DMS 273 treated with DMSO at 0.1 percent for 48 hours (cell line): Measurements from ENCODE around the gene CSF3R.
"Not testable (repeated sequence)": the region's sequence is repeated elsewhere in the genome, so short reads cannot be mapped to it uniquely, and the experiment has no call there.

Source experiments
- DNase-seq: peaks from one replicate; lab custom pipeline; 2025; lab: John Stamatoyannopoulos, UW

The CSF3R gene

DNA sequence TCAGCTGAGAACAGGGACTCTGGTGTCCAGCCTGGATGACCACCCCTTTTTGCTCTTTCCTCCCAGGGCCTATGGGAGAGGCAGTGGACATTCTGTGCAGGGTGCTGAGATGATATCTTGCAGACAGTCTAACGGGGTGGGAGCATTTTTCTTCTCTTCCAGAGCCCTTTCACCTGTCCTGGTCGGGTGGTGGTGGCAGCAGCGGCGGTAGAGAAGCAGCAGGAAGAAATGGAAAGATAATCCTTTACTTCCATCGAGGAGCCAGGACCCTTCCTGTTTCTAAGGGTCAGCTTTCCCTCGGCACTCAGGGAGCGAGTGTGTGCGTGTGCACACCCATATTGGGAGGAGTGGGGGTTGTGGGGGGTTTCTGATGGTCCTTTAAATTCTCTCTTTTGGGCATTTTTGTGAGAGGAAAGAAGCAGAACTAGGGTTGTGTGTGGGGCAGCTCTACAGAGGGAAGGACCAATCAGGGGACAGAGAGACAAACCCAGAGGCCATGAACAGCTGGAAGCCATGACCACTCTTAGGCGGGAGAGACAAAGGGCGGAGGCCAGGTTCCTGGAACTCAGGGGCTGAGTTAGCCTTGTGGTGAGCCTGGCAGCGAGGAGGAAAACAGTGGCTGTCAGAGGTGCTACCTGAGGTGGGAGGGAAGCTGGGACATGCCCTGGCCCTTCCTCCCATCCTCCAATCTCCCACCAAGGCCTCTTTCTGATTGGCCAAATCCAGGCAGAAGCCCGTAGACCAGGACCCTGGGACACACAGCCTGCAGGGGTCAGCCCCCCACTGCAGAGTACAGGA is 31.2 kb upstream of the CSF3R start:
- DNase-seq: no peak

DNA sequence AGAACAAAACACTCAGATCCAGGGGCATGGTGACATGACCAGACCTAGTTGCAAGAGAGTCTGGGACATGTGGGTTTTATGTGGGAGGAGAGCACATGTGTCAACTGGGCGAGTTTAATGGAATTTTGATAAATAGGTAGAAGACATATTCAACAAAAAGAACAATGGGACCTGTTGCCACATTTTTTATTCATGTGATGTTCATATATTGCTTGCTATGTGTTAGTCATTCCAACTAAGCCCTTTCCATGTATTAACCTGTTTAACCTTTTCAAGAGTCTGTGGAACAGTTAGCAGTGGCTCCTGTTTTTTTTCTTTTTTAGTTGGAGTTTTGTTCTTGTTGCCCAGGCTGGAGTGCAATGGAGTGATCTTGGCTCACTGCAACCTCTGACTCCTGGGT is 30.1 kb upstream of the CSF3R start:
- DNase-seq: no peak

DNA sequence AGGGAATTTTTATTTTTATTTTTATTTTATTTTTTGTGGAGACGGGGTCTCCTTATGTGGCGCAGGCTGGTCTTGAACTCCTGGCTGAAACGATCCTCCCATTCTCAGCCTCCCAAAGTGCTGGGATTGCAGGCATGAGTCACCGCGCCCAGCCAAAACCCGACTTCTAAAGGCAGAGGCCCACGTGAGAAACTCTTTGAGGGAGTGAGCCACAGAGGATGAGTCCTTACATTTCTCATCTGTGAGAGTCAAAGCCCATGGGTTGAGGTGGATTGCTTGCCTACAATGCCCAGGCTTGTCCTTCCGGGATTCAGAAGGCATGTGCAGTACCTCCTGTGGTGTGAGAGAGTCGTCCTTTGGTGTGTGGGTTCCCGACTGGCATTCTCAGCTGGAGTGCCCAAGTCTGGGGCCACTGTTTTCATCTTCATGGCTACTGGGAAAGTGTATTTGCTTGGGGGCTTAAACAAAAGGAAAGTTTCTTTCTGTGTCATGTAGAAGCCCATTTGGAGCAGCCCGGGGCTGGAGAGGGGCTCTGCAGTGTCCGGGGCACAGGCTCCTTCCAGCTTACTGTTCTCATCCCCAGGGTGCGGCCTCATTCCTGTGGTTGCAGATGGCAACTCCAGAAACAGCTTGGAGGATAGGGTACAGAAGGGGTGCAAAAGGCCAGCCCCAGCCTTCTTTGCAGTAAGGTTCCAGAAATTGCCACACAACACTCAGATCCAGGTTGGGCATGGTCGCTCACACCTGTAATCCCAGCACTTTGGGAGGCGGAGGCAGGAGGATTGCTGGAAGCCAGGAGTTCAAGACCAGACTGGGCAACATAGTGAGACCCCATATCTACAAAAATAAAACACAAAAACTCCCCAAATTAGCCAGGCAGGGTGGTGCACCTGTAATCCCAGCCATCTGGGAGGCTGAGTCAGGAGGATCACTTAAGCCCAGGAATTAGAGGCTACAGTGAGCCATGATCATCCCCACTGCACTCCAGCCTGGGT is 29.4 kb upstream of the CSF3R start:
- DNase-seq: no peak

DNA sequence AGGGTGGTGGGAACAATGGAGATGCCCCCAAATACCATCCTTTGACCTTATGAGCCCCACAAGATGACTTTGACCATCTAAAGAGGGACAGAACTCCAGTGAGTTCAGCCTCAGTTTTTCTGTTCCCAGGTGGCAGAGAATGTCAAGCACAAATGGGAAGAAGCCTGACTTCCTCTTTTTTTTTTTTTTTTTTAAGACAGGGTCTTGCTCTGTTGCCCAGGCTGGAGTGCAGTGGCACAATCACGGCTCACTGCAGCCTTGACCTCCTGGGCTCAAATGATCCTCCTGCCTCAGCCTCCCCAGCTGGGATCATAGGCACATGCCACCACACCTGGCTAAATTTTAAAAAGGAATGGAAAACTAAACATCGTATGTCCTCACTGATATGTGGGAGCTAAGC is 28.5 kb upstream of the CSF3R start:
- not testable (repeated sequence) for DNase-seq

DNA sequence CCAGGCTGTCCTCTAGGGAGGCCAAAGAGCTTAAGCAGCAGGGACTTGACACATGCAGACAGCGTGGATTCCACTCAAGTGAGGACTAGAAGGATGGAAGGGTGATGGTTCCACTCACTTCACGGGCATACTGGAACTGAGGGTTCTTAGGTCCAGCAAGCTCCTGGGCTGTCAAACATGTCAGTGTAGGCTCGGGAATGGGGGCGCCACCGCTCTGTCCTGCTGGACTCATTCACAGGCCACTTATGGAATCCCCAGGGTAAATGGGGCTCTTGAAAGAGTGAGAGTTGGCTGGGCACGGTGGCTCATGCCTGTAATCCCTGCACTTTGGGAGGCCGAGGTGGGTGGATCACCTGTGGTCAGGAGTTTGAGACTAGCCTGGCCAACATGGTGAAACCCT is 27.7 kb upstream of the CSF3R start:
- DNase-seq: no peak

DNA sequence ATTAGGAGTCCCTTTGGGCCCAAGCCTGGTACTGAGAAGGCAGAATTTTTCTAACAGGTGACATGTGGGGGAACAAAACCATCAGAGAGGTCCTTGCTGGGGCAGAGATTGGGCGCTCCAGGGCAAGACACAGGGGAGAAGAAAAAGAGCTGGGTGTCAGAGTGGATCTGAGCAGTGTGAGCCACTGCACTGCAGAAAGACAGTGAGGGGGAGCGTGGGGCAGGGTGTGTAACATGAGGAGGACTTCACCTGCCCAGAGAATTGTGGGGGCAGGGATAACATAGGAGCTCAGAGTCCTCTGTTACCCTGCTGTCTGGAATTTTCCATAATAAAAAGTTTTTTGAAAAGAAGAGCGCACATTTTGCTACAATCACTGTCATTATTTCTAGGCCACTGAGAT is 25.5 kb upstream of the CSF3R start:
- no peak for DNase-seq

DNA sequence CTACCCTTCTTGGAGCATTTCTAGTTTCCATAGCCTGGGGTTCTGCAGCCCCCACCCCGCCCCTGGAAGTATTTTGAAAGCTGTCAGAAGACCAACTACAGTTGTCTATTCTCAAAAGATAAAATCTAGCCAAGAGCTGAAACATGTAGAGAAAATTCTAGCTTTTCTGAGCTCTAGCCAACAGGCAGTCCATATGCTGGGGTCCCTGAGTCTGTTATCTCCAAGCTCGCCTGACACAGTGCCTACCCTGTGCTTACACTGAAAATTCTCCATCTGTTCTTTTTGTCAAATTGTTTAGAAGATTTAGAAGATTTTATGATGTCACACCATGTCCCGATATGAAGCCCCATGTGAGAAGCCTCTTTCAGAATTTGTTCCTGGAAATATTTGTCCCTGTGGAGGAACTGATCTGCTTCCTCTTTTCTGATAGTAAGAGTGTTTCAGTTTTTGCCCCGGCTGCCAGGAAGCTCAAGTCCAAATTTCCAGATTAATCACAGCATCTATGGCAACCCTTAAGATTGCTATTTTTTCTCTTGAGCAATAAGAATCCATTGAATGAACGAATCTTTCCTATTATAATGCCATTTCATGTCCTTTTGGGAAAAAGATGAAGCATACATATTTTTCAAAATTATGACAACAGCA is 23.7 kb upstream of the CSF3R start:
- DNase-seq: no peak

DNA sequence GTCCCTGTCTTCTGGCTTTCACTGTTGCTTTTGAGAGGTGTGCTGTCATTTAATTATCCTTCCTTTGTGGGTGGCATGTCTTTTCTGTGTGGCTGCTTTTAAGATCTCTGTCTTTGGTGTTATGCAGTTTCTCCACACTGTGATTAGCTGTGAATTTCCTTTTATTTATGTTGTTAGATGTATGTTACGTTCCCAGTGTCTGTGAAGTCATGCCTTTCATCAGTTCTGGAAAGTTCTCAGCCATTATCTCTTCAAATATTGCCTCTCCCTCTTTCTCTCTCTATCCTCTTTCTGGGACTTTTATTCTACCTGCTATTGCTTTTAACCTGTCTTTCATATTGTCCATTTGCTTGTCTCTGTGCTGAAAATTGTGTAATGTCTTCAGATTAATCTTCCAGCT is 21.0 kb upstream of the CSF3R start:
- no peak for DNase-seq

DNA sequence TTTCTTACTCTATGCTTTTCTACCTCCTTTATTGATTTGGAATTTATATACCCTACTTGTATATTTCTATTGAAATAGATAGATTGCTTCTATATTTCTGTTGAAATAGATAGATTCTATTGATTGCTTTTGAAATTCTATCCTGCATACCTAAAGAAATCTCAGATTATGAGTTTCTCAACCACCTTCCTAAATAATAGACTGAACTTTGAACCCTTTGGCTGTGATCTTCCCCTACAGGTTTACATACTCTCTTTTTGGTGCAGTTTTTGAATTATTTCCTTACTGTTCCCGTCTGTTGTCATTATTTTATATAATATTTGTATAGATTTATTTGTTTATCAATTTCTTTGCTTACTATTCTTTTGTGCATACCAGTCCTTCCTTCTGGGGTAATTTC is 20.4 kb upstream of the CSF3R start:
- DNase-seq: no peak

DNA sequence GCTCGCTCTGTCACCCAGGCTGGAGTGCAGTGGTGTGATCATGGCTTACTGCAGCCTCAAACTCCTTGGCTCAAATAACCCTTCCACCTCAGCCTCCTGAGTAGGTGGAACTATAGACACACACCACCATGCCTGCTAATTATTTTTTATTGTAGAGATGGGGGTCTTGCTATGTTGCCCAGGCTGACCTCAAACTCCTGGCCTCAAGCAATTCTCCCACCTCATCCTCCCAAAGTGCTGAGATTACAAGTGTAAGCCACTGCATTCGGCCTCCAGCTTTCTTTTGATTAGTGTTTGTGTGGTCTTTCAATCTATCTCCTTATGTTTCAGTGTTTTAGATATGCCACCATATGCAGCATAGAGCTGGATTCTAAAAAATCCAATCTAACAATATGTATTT is 19.9 kb upstream of the CSF3R start:
- DNase-seq: no peak

DNA sequence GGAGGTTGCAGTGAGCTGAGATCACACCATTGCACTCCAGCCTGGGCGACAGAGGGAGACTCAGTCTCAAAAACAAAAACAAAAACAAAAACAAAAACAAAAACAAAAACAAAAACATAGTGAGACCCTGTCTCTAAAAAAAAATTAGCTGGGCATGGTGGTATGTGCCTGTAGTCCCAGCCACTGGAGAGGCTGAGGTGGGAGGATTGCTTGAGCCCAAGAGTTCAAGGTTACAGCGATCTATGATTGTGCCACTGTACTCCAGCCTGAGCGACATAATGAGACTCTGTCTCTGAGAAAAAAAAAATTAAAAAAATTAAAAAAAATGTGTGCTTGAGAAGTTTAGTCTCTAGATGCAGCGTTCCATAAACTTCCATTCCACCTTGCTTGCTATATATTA is 19.2 kb upstream of the CSF3R start:
- DNase-seq: not testable (repeated sequence)

DNA sequence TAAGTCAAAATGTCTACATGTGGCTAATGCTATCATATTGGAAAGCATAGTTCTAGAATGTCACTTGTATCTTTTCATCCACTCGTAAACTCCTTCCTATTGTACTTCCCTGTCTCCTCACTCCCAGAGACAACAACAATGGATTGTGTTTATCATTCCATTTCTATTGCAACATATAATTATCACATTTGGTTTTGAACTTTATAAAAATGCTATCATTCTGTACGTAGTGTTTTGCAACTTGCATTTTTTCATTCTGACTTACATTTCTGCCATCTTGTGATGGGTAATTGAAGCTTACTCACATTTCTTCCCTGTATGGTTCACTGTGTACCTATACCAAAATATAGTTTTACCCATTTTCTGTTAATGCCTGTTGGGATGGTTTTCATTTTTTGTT is 14.5 kb upstream of the CSF3R start:
- no peak for DNase-seq

DNA sequence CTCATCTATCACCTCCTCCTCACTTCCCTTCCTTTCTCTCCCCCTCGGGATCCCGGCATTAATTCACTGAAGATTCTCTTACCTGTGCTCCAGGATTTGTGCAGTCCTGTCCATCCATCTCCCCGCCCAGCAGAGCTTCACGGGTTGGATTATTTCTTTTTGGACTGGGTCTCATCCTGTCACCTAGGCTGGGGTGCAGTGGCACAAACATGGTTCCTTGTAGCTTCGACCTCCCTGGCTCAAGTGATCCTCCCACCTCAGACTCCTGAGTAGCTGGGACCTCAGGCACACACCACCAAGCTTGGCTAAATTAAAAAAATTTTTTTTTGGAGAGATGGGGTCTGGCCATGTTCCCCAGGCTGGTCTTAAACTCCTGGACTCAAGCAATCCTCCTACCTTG is 12.3 kb upstream of the CSF3R start:
- DNase-seq: no peak

DNA sequence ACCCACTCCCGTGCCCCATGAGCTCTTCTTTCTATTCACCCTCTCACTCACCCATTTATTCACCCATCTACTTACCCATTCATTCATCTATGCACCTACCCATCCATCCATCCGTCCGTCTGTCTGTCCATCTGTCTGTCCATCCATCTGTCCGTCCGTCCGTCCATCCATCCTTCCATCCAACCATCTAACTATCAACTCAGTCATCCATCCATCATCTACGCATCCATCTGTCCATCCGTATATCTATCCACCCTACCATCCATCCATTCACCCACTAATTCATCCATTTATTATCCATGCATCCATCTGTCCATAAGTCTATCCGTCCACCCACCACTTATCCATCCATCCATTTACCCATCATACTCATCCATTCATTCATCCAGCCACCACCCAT is 10.8 kb upstream of the CSF3R start:
- no peak for DNase-seq

DNA sequence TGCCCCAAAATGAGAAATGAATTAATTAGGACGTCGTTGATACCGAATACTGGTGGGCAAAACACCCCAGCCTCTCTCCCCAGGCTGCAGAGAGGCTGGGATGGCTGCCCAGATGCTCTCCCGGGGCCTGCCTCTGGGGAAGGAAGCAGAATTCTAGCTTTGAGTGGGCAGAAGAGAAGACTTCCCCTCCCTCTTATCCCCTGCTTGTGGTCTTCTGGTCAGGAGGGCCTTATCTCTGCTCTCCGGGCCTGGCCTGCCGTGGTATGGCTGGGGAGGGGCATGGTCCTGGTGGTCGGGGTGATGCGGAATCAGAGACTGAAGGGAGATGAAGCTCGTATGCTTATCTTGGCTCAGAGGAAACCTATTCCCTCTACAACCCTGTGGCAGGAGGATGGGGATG is 9.8 kb upstream of the CSF3R start:
- no peak for DNase-seq

DNA sequence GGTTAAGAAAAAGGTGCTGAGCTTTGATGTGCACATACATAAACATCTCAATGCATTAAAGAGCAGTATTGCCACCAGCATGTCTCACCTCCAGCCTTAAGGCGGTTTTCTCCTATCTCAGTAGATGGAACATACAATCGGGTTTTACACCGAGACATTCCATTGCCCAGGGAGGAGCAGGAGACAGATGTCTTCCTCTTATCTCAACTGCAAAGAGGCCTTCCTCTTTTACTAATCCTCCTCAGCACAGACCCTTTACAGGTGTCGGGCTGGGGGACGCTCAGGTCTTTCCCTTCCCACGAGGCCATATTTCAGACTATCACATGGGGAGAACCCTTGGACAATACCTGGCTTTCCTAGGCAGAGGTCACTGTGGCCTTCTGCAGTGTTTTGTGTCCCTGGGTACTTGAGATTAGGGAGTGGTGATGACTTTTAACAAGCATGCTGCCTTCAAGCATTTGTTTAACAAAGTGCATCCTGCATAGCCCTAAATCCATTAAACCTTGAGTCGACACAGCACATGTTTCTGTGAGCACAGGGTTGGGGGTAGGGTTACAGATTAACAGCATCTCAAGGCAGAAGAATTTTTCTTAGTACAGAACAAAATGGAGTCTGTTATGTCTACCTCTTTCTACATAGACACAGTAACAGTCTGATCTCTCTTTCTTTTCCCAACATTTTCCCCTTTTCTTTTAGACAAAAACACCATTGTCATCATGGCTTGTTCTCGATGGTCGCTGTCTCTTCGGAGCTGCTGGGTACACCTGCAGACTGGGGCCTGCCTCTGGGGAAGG is 6.7 kb upstream of the CSF3R start:
- DNase-seq: not testable (repeated sequence)

DNA sequence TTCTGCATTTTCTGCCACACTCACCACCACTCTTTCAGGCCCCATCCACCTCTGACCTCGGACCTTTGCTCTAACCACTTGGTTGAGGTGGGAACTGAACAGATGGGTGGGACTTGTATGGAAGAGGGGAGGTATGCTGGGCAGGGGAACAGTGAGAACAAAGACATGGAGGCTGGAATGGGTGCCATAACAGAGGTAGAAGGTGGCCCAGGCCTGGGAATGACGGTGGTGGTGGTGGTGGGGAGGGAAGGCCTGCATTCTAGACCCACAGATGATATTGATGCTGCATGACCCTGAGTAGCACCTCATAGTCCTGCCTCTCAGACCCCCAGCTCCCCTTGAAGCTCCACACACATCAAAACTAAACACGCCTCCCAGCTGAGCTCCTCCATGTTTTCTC is 5.2 kb upstream of the CSF3R start:
- DNase-seq: no peak

DNA sequence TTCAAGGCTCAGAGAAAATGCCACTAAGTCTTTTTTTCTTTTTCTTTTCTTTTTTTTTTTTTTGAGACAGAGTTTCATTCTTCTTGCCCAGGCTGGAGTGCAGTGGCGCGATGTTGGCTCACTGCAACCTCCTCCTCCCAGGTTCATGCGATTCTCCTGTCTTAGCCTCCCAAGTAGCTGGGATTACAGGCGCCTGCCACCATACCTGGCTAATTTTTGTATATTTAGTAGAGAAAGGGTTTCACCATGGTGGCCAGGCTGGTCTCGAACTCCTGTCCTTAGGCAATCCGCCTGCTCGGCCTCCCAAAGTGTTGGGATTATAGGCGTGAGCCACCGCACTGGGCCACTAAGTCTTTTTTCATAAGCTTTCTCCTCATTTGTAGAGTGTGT is 4.6 kb upstream of the CSF3R start:
- not testable (repeated sequence) for DNase-seq

DNA sequence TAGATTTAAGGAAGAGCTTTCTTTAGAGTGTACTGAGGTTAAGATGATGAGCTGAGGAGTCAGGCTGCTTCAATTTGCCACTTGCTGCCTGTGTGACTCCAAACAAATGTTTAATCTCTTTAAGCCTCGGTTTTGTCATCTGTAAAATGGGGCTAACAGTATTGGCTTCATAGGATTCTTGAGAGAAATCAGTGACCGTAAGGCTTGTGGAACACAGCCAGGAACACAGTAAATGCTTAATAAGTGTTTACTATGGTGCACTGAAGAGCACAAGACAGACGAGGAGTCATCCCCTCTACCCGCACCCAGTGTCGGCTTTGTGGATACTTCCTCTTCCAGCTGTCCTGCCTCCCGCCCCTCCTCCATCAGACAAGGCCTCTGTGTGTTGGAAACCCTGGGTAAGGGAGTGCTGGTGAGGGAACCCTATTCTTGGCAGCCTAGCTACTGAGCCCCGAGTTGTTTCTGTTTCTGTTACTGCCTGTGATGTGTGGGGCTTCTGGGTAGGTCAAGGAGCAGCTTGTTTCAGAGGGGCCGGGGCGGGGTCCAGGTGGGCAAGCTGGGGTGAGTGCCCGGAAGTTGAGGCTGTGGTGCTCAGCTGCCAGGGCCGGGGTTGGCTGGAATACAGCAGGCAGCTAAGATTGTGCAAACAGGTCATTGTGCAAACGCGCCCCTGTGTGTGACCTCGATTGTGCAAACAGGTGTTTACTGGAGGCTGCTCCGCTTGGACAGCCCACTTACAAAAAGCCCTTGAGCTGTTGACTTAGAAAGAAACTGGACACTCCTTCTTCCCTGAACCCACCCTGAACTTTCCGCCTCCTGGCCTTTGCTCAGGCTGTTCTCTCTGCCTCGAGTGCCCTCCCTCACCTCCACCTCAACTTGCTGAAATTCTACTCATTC is 4.0 kb upstream of the CSF3R start:
- no peak for DNase-seq

DNA sequence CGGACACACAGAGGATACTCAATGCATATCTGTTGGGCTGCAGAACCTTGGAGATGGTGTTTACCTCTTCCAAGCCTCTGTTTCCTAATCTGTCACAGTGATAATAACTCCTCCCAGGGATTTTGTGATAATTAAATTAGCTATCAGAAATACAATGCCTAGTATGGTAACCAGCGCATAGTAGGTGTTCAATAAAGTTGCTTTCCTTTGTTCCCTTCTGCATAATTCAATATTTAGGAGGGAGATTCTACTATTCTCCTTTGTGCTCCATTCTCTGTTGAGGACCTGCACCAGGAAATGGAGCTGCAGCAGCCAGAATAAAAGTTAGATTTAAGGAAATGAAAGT is 3.4 kb upstream of the CSF3R start:
- DNase-seq: no peak

DNA sequence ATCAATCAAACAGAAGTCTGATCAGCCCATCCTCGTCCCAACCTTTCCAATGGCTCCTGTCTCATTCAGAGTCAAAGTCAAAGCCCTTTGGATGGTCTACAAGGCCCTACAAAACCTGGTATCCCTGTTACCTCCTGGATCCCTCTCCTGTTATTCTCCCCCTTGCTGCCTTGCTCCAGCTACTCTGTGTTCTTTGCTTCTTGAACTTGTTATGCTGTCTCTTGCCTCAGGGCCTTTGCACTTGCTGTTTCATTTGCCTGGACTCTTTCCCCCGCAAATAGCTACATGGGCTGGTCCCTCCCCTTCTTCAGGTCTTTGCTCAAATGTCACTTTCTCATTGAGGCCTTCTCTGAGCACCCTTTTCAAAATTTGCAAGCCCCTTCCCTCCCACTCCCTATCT is 1.4 kb upstream of the CSF3R start:
- DNase-seq: no peak
